GM12878 (cell line): ENCODE data around the gene PRKCZ. TPM values are rescaled to one million over a fixed set of nuclear protein-coding genes. Genes with fewer than 3 reads are reported as not detected.

Source experiments
- ATAC-seq: fragments of 200-7000 bp; cut with Tn5 transposase; 3 replicates; pipeline ENCODE4 v1.9.1; 2020; ENCODE audit warnings: mild to moderate bottlenecking, moderate library complexity
- BruUV-seq: library from RNA; stranded (reverse); fragments of 400-500 nt; replicated peaks from 2 replicates; lab custom pipeline; 2021; lab: Mats Ljungman, UMichigan
- CTCF ChIA-PET: fragments of 300-600 bp; sonication (Branson Sonifier 250); formaldehyde crosslinking; extraction: SDS; loops from one replicate; lab custom pipeline; 2021; ENCODE audit warnings: inconsistent platforms; lab: Yijun Ruan, JAX
- POLR2A ChIA-PET: fragments of 350-600 bp; formaldehyde crosslinking; extraction: SDS; loops from one replicate; lab custom pipeline; 2021; ENCODE audit warnings: inconsistent platforms; lab: Charles Lee
- RAD21 ChIA-PET: fragments of 300-600 bp; sonication (Branson Sonifier 250); formaldehyde crosslinking; loops from one replicate; lab custom pipeline; 2023; ENCODE audit warnings: antibody characterized with exemption; ENCODE audit not compliant: unreplicated experiment; lab: Charles Lee
- SMC1A ChIA-PET: fragments of 300-600 bp; sonication (Branson Sonifier 250); formaldehyde crosslinking; loops from one replicate; lab custom pipeline; 2023; ENCODE audit not compliant: unreplicated experiment, uncharacterized antibody; lab: Charles Lee
- DNase-seq: peaks from one replicate; pipeline ENCODE4 v3.0.0-alpha.2; 2011; ENCODE audit warnings: low read depth, low spot score
- FAIRE-seq: peaks from 3 replicates; lab custom pipeline; 2011; peaks lifted over from hg19 to GRCh38; lab: Jason Lieb, UNC
- H2AFZ ChIP-seq: 2 replicates; pipeline ENCODE4 v1.6.0; 2011; ENCODE audit warnings: low read depth, low read length, control low read depth; ENCODE audit not compliant: control insufficient read depth
- H3K27ac ChIP-seq: 2 replicates; pipeline ENCODE4 v1.5.1; 2011; ENCODE audit warnings: control low read depth; ENCODE audit not compliant: control insufficient read depth, insufficient read depth
- H3K27me3 ChIP-seq, 2 experiments: replicated peaks in 1 of 2; 2 replicates each; pipeline versions ENCODE4 v1.6.0 to v1.6.1; 2011; ENCODE audit warnings: low read length in 1 of 2; ENCODE audit not compliant: control insufficient read depth in 2 of 2, insufficient read depth in 2 of 2
- H3K36me3 ChIP-seq, 2 experiments: 2 replicates each; pipeline ENCODE4 v1.5.1; 2011; ENCODE audit warnings: low read length in 1 of 2; ENCODE audit not compliant: control insufficient read depth in 2 of 2, insufficient read depth in 2 of 2
- H3K4me1 ChIP-seq: 2 replicates; pipeline ENCODE4 v1.6.1; 2011; ENCODE audit warnings: mild to moderate bottlenecking, low read length, moderate library complexity, mixed read lengths; ENCODE audit not compliant: control insufficient read depth, insufficient read depth
- H3K4me2 ChIP-seq: 2 replicates; pipeline ENCODE4 v1.6.0; 2011; ENCODE audit warnings: control low read depth; ENCODE audit not compliant: control insufficient read depth, insufficient read depth
- H3K4me3 ChIP-seq: fragments of 200-600 bp; sonication (generic); 2 replicates; pipeline ENCODE4 v1.5.1; 2016
- H3K79me2 ChIP-seq: 2 replicates; pipeline ENCODE4 v1.6.0; 2011; ENCODE audit warnings: low read length; ENCODE audit not compliant: control insufficient read depth, insufficient read depth
- H3K9ac ChIP-seq: 2 replicates; pipeline ENCODE4 v1.8.0; 2011; ENCODE audit warnings: low read length, control low read depth, mixed read lengths; ENCODE audit not compliant: control insufficient read depth, insufficient read depth
- H3K9me3 ChIP-seq: replicated peaks from 3 replicates; pipeline ENCODE4 v1.5.1; 2011; ENCODE audit warnings: mild to moderate bottlenecking, low read length; ENCODE audit not compliant: control insufficient read depth, insufficient read depth
- H4K20me1 ChIP-seq: 2 replicates; pipeline ENCODE4 v1.6.0; 2011; ENCODE audit not compliant: control insufficient read depth, insufficient read depth
- ASH2L ChIP-seq: fragments of 300-600, 200-600 bp; sonication (generic); IDR thresholded peaks from 2 replicates; pipeline ENCODE4 v1.6.1; 2017; ENCODE audit warnings: low read depth, mild to moderate bottlenecking, borderline replicate concordance
- FOXM1 ChIP-seq: IDR thresholded peaks from 2 replicates; pipeline ENCODE4 v1.6.1; 2012; ENCODE audit warnings: low read depth, mild to moderate bottlenecking, inconsistent platforms, low read length, moderate library complexity
- IKZF1 ChIP-seq: fragments of 450-650 bp; conservative IDR thresholded peaks from 2 replicates; pipeline ENCODE4 v1.6.1; 2017; ENCODE audit warnings: antibody characterized with exemption, mild to moderate bottlenecking
- KLF5 ChIP-seq: fragments of 450-650 bp; IDR thresholded peaks from 2 replicates; pipeline ENCODE4 v1.6.1; 2014; ENCODE audit warnings: mild to moderate bottlenecking; ENCODE audit not compliant: partially characterized antibody
- POU2F2 ChIP-seq: IDR thresholded peaks from 3 replicates; pipeline ENCODE4 v1.6.1; 2011; ENCODE audit warnings: low read depth, mild to moderate bottlenecking, low read length, borderline replicate concordance
- SIX5 ChIP-seq: IDR thresholded peaks from 2 replicates; pipeline ENCODE4 v1.6.1; 2011; ENCODE audit warnings: mild to moderate bottlenecking, low read depth, low read length, moderate library complexity; ENCODE audit not compliant: severe bottlenecking
- SREBF2 ChIP-seq: IDR thresholded peaks from 2 replicates; pipeline ENCODE4 v1.6.1; 2012; ENCODE audit warnings: mild to moderate bottlenecking, low read length
- STAT1 ChIP-seq: fragments of 450-650 bp; conservative IDR thresholded peaks from 2 replicates; pipeline ENCODE4 v1.6.1; 2014; ENCODE audit warnings: antibody characterized with exemption, mild to moderate bottlenecking
- TAF1 ChIP-seq: IDR thresholded peaks from 2 replicates; pipeline ENCODE4 v1.6.1; 2011; ENCODE audit warnings: mild to moderate bottlenecking, low read depth, low read length, borderline replicate concordance
- WGBS: methylation state at CpG from one replicate; pipeline ENCODE4 v1.1.6; 2016; ENCODE audit warnings: low lambda C conversion rate; ENCODE audit not compliant: insufficient replicate concordance, insufficient coverage; ENCODE audit errors: missing lambda C conversion rate; 5-methylcytosine and 5-hydroxymethylcytosine counted together
- in situ Hi-C: fragments of 300-500 bp; cut with MboI; formaldehyde crosslinking; loops from 9 replicates; pipeline ENCODE4 v1.14.3; 2018; ENCODE audit warnings: mixed read lengths
- intact Hi-C: fragments of 100-400 bp; cut with micrococcal nuclease; formaldehyde crosslinking; loops from one replicate; pipeline ENCODE4 v1.14.2; 2022; ENCODE audit not compliant: unreplicated experiment
- polyA plus RNA-seq, 11 experiments: library from polyadenylated mRNA; depleted of rRNA in 4 of 11; unstranded in 6 of 11; stranded (reverse) in 5 of 11; fragments of >200 nt; fragmentation: Nextera tagmentation in 4 of 11; fragmentation: Illumina TruSeq in 1 of 11; extraction: Ambion mirVana in 4 of 11; extraction: Trizol in 1 of 11; gene quantifications; 1 replicate in 1 of 11; 2 replicates in 10 of 11; pipeline versions ENCODE4 v1.2.1 to v1.2.3, GENCODE V29; 2011 to 2016; ENCODE audit warnings: inconsistent platforms in 2 of 11, missing spikeins in 2 of 11, low read depth in 1 of 11
- total RNA-seq, 4 experiments: library from RNA; depleted of rRNA in 3 of 4; stranded (reverse); fragments of >200 nt in 3 of 4; fragmentation: Illumina TruSeq in 1 of 4; extraction: Trizol in 1 of 4; gene quantifications; 2 replicates each; pipeline versions ENCODE4 v1.2.1 to v1.2.3, GENCODE V29; 2013 to 2021
- TF ChIP-seq, protein P1 (sequence below): fragments of 450-650 bp; IDR thresholded peaks from 2 replicates; pipeline ENCODE4 v1.6.1; 2018; ENCODE audit warnings: mild to moderate bottlenecking, low read depth, moderate library complexity; ENCODE audit not compliant: partially characterized antibody
- TF ChIP-seq, protein P2 (sequence below): fragments of 450-650 bp; conservative IDR thresholded peaks from 2 replicates; pipeline ENCODE4 v1.6.1; 2017; ENCODE audit warnings: mild to moderate bottlenecking, moderate library complexity

The PRKCZ gene
- total and polyA plus RNA-seq, 10 of the 15 experiments (the other 5 are each of a cell fraction or from before 2014, with no cell fraction given), result 0.05 to 1.9 (median 0.64) TPM; not detected in 1

DNA sequence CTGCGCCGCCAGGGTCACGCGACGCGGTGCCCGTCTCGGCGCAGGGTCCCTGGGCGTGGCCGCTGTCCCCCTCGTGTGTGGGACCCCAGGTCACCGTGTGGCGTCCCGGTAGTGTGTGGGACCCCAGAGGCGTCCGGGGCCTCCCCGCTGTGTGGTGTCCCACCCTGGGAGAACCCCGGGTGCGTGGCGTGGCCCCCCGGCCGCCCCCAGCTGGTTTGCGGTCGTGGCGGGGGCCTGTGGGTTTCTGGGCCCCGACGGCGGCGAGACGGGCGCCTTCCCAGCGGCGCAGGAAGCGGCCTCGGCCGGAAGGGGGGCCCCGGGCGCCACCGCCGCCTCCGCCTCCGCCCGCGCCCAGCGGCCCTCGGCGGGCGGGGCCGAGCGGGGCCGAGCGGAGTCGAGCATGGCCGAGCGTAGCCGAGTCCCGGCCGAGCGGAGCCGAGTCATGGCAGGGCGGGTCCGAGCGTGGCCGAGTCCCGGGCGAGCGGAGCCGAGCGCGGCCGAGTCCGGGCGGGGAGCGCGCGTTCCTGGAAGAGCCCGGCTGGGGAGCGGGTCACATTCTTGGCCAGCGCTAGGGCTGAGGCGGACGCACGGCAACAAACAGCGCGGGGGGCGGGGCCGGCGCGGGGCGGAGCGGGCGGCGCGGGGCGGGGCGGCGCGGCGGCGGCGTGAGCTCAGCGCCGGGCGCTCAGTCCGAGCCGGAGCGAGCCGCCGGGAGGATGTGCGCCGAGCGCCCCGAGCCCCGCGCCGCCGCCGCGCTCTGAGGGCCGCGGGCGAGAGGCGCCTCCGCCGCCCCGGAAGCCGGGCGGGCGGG lies 177.3 kb downstream of the PRKCZ start (continued):
- TF ChIP-seq, protein P1, sequence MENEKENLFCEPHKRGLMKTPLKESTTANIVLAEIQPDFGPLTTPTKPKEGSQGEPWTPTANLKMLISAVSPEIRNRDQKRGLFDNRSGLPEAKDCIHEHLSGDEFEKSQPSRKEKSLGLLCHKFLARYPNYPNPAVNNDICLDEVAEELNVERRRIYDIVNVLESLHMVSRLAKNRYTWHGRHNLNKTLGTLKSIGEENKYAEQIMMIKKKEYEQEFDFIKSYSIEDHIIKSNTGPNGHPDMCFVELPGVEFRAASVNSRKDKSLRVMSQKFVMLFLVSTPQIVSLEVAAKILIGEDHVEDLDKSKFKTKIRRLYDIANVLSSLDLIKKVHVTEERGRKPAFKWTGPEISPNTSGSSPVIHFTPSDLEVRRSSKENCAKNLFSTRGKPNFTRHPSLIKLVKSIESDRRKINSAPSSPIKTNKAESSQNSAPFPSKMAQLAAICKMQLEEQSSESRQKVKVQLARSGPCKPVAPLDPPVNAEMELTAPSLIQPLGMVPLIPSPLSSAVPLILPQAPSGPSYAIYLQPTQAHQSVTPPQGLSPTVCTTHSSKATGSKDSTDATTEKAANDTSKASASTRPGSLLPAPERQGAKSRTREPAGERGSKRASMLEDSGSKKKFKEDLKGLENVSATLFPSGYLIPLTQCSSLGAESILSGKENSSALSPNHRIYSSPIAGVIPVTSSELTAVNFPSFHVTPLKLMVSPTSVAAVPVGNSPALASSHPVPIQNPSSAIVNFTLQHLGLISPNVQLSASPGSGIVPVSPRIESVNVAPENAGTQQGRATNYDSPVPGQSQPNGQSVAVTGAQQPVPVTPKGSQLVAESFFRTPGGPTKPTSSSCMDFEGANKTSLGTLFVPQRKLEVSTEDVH, result no peak
- TF ChIP-seq ASH2L, result no peak
- no peak for TF ChIP-seq SIX5
- TF ChIP-seq, all 136 proteins: peak for 25

DNA sequence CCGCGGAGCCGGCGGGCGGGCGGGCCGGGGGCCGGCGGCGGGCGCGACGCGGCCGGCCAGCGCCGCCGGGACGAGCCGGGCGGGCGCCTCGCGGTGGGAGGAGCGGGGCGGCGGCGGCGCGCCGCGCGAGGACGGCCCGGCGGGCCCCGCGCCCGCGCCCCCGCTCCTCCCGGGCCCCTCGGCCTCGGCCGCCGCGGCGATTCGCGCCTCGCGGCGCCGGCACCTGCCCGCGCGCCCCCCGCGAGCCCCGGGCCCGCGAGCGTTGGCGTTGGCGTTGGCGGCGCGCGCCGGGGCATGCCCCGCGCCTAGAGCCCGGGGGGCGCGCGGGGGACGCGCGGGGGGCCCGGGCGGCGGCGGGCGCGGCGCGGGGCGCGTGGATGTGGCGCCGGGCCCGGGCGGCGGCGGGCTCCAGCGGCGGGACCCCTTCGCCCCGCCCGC lies 178.0 kb downstream of the PRKCZ start, which contains the start of gene SKI:
SKI (plus strand) TSS at position 163 of the 438 bp plus-strand sequence. CDS start 448 bp downstream, outside the sequence.
- Histone ChIP-seq H3K27me3 (no peaks in the 10 kb centered on the region), H4K20me1 (0 out of 2 replicates have a peak, but pooled peaks cover 8% of the 10 kb centered on the region), H3K4me3 (peak within 1 kb of the TSS; percentile 82), H3K36me3 (no peaks in the 10 kb centered on the region; a peak in 1 of 4 replicates), H3K9me3 (no peaks in the 10 kb centered on the region), H2AFZ (peak within 1 kb of the TSS; percentile 66), H3K79me2 (peaks cover 42% of the 10 kb centered on the region), H3K27ac (peak within 1 kb of the TSS; percentile 30; the same call in 1 of the 2 replicates), H3K4me1 (peaks cover 14% of the 10 kb centered on the region), H3K9ac (peak within 1 kb of the TSS; percentile 66), H3K4me2 (peak within 1 kb of the TSS; percentile 97)
- in situ Hi-C loops (no loop called here), intact Hi-C loops (loop anchor here (5.0 kb wide), 1 partner anchor 84 kb away; no protein-coding TSS in a partner anchor)
- FAIRE-seq, result no peak
- BruUV-seq, result no TSS peak
- ChIA-PET POLR2A (interaction anchor here (1.0 kb wide), 1 partner anchor 29 kb away, joined by 6 read pairs; no protein-coding TSS in a partner anchor), CTCF (interaction anchor here (1.2 to 1.4 kb wide), 2 partner anchors 29 to 153 kb away, joined by 3 to 4 read pairs; no protein-coding TSS in a partner anchor), RAD21 (interaction anchor here (1.0 to 3.3 kb wide), 3 partner anchors 33 to 87 kb away, joined by 5 to 9 read pairs (median 6); partner anchors contain the start of gene FAAP20), SMC1A (interaction anchor here (1.4 kb wide), 1 partner anchor 154 kb away, joined by 3 read pairs; no protein-coding TSS in a partner anchor)
- DNase-seq, result no peak
- TF ChIP-seq STAT1 (no peak), IKZF1 (no peak), TAF1 (no peak), KLF5 (no peak), FOXM1 (no peak), SREBF2 (no peak), POU2F2 (no peak)
- TF ChIP-seq, protein P2, sequence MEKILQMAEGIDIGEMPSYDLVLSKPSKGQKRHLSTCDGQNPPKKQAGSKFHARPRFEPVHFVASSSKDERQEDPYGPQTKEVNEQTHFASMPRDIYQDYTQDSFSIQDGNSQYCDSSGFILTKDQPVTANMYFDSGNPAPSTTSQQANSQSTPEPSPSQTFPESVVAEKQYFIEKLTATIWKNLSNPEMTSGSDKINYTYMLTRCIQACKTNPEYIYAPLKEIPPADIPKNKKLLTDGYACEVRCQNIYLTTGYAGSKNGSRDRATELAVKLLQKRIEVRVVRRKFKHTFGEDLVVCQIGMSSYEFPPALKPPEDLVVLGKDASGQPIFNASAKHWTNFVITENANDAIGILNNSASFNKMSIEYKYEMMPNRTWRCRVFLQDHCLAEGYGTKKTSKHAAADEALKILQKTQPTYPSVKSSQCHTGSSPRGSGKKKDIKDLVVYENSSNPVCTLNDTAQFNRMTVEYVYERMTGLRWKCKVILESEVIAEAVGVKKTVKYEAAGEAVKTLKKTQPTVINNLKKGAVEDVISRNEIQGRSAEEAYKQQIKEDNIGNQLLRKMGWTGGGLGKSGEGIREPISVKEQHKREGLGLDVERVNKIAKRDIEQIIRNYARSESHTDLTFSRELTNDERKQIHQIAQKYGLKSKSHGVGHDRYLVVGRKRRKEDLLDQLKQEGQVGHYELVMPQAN, result no peak
- WGBS, result no CpG with 5 or more reads among the region's 100 CpGs
- ATAC-seq, result no peak
